ENCODE results near the gene KIF3A. TPM values are rescaled to one million over a fixed set of nuclear protein-coding genes. Genes with fewer than 3 reads are reported as not detected.
A peak's percentile ranks its signal among the peaks of the same experiment; 100 is the strongest.

The KIF3A gene
- total RNA-seq, 1 donor from 2014 or later, result 7.2 TPM

DNA sequence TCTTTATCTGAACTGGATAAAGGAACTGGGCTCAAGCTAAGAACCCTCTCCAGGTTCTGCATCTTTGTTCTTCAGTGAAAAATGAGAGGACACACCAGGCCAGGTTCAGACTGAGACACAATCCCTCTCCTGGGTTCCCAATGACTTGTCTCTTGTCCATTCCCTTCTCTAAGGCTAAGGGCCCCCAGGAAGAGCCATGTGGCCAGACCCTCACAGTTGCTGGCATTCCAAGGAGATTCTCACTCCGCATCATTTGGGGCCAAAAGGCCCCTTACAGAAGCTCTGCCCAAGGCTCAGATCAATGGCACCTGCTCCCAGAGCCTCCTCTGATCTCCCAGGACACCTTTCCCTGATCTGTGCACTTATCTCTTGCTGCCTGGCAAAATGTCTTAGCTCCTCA lies 58.6 kb downstream of the KIF3A start:
- DNase-seq (ENCODE audit: low spot score), result no peak

DNA sequence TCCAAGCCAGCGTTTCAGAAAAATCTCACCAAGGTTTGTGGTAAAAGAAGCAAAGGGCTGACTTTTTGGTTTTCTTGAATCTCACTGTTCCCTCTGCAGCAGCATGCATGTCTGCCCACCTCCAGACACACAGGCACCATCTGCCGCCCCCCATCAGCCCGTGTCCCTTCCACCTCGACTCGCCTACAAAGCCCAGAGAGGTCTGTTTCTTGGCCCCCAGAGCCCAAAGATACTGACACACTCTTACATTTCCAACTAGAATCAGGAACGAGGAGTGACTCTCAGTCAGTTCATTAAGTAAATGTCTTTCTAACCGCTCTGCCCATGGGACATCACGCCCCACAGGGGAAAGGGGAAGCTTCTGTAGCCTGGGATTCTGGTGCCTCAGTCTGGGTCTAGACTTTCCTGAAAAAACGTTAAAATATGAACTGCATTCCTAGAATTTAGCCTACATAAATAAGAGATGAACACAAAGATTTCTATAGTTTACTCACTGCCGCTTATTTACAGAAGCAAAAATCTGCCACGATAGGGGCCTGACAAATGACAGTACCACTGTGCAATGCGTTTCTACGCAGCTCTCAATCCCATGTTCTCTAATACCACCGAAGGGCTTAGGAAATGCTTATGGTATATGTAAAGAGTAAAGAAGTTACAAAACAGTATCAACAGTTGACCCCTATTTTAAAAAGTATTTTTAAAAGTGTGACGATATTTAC lies 59.5 kb downstream of the KIF3A start:
- no peak for DNase-seq (ENCODE audit: low spot score)

DNA sequence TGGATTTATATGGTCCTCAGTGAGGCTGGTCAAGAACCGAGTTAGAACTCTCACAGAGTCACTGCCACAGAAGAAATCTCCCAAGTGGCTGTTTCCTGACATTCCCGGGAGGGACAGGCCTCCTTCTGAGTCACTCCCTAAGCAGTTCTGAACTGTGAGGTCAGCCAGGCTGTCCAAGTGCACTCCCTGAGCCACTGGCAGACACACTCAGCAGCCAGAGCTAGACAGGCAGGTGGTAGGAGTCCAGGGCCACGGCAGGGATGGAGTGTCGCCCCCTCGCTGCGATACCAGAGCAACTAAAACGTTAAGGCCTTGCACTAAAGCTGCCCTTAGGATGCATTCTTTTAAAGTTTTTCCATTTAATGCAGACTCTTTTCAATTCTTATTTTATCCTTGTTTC lies 60.2 kb downstream of the KIF3A start:
- peak; percentile 80 for DNase-seq (ENCODE audit: low spot score)

DNA sequence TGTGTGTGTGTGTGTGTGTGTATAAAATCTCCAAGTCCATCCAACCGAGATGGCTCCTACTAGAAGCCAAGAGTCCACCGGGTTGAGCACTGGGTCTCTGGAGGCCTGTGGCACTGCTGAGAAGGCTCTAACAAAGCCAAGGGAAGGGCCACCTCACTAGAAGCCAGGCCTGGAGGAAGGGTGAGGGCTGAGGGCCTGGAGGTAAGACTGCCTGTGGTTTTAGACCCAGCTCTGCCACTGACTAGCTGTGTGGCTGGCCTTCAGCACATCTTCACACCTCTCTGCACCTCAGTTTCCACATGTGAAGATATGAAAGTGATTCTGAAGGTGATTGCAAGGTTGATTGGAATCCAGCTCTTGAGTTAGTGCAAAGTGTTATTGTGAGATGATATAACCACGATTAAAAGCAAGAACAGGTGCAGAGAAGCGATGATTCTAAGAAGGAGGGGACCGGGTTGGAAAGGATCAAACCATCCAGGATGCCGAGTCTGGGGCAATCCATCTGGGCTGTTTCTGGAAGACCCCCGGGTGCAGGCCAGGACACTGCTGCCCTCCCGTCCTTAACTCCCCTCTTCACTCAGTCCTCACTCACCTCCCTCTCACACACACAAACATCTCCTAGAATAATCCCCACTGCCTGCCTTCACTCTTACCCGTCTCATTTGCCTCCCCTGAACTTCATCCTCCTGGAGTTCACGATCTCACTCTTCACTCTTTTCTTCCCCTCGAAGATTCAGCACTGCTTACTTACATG lies 61.2 kb downstream of the KIF3A start:
- no peak for DNase-seq (ENCODE audit: low spot score)

DNA sequence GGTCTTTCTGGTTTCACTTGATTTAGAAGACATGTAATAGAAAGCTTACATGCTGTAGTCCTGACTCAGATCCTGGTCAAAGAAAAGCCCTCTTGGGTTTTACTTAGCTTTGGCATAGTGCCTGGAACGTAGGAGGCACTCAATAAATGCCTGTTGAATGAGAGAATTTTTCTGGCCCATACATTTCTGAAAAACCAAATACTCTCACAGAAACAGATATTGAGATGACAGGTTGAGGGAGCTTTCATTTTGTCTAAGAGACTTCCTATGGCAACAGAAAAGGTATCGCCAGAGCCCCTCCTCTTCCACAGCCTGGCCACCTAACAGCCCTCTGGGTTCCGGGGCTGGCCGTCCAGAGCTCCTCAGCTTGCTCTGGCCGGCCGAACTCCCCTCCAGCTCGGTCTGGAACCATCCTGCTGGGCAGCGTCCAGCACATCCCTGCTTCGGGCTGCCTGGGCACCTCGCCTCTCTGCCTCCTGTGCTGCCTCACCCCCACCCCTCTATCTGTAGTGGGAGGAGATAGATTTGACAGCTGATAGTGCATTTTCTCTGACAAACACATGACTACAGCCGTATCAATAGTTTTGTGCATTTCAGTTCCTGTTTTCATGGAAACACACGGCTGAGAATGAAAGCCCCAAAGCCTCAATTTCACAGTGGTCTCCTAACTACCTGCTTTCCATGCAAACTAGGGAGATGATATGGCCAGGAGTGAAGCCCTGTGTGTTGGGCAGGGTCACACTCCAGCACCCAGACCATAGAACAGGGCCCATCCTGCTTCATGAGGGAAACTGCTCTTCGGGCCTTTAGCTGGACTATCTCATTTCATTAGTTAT lies 62.5 kb downstream of the KIF3A start:
- peak; percentile 84 for DNase-seq (ENCODE audit: low spot score)

DNA sequence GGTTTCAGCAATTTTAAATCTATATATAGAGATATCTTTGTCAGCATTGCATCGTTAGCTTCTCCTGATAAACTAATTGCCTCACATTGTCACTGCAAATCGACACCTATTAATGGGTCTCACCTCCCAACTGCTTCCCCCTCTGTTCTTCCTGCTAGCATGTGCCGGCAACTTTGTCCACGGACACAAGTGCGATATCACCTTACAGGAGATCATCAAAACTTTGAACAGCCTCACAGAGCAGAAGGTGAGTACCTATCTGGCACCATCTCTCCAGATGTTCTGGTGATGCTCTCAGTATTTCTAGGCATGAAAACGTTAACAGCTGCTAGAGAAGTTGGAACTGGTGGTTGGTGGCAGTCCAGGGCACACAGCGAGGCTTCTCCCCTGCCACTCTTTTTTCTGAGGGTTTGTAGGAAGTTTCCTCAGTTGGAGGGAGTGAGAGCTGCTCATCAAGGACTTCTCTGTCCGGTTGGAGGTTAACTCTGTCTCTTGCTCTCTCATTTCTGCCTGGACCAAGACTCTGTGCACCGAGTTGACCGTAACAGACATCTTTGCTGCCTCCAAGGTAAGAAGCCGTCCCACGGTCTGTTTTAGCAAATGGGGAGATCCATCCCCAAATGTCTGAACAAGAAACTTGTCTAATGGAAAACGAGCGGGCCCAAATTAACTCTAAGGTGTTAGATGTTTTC lies 63.3 kb downstream of the KIF3A start, which contains the start of gene IL4:
IL4 (plus strand) TSS at position 51 of the 692 bp plus-strand sequence; CDS start at position 113, 62 bp downstream.
- no peak for DNase-seq (ENCODE audit: low spot score)

DNA sequence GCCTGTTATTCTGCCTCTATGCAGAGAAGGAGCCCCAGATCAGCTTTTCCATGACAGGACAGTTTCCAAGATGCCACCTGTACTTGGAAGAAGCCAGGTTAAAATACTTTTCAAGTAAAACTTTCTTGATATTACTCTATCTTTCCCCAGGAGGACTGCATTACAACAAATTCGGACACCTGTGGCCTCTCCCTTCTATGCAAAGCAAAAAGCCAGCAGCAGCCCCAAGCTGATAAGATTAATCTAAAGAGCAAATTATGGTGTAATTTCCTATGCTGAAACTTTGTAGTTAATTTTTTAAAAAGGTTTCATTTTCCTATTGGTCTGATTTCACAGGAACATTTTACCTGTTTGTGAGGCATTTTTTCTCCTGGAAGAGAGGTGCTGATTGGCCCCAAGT lies 63.9 kb downstream of the KIF3A start:
- DNase-seq (ENCODE audit: low spot score), result no peak

DNA sequence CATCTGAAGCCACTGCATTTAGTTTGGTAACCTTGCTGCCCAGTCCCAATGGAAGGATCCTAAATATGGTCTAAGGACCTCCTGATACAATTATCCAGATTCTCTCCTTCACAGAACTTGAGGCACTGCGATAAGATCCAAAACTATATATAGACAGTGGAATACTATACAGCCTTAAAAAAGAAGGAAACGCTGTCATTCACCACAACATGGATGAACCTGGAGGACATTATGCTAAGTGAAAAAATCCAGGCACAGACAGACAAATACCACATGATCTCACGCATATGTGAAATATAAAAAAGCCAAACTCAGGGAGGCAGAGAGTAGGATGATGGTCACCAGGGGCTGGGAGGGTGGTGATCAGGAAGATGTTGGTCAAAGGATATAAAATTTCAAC lies 66.3 kb downstream of the KIF3A start:
- DNase-seq (ENCODE audit: low spot score), result no peak

DNA sequence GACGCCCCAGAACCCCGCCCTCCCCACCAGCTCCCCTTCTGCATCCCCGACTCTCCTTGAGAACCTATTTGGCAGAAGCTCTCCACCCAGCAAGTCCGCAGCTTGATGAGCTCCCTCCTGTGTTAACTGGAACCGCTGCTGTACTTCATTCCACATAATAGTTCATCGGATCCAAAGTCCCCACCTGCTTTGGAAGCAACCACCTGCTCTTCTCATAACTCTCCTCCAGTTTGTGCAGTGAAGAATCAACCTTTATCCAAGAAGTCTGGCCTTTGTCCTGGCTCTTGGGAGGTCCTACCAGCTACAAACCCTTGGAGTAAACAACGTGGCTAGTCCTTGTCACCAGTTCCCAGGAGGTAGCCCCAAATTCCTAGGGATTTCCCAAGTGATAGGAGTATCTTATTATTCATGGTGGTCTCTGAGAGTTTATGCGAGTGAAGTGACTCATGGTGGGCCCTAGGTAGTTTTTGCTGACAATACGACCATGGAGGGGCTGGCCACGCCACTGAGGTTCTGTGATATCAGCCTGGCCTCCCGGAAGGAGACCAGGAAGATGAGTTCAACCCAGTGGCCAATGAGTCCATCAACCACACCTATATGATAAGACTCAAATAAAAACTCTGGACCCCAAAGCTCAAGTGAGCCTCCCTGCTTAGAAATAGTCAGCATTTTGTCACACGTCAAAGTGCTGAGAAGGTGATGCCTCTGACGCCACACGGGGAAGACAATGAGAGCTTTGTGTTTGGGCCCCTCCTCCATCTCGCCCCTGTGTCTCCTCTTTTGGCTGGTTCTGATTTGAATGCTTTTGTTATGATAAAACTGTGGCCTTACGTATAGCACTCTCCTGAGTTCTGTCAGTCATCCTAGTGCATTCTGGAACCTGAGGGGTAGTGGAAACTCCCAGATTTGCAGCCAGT lies 67.1 kb downstream of the KIF3A start:
- no peak for DNase-seq (ENCODE audit: low spot score)

DNA sequence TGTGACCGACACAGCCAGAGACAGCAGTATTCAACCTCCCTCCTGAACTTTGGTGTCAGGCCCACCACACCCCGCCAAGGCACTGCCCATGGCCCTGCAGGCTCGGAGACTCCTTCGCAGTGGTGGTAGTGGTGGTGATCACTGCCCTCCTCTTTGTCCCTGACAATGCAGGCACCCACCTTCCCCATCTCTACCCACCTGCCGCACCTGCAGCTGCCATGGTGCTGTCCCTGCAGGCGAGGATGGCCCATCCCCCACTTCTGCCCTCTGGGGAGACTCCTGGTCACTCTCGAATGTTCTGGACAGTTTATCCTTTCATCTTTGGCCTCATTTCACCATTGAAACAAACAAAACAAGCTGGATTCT lies 67.9 kb downstream of the KIF3A start:
- DNase-seq (ENCODE audit: low spot score), result no peak

DNA sequence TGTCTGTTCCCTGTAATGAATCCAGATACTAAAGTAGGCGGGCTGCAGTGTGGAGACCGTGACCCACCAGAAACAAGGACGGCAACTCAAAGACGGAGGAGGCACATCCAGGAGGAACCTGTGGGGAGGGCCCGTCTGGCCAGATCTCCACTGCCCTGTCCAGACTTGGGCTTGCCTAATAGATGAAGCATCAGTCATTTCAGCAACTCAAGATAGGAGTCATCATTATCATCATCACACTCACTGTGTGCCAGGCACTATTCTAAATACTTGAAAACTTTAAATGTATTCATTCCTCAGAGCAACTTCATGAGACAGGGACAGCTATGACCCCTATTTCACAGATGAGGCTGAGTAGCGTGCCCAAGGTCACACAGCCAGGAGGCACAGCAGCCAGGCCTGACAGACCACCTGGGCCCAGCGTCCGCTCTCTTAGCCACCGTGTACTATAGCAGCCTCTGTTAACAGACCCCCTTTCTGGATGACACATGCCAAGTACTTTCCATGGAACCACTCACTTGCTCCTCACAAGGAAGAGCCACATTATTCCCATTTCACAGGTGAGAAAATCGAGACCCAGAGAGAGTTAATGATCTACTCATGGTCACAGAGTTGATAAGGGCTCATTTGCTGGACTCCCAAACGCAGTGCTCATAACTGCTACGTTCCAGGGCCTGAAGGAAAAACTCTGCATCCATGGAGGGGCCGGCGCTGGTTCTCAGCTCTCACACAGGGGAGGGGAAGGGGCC lies 68.5 kb downstream of the KIF3A start:
- DNase-seq (ENCODE audit: low spot score), result no peak

DNA sequence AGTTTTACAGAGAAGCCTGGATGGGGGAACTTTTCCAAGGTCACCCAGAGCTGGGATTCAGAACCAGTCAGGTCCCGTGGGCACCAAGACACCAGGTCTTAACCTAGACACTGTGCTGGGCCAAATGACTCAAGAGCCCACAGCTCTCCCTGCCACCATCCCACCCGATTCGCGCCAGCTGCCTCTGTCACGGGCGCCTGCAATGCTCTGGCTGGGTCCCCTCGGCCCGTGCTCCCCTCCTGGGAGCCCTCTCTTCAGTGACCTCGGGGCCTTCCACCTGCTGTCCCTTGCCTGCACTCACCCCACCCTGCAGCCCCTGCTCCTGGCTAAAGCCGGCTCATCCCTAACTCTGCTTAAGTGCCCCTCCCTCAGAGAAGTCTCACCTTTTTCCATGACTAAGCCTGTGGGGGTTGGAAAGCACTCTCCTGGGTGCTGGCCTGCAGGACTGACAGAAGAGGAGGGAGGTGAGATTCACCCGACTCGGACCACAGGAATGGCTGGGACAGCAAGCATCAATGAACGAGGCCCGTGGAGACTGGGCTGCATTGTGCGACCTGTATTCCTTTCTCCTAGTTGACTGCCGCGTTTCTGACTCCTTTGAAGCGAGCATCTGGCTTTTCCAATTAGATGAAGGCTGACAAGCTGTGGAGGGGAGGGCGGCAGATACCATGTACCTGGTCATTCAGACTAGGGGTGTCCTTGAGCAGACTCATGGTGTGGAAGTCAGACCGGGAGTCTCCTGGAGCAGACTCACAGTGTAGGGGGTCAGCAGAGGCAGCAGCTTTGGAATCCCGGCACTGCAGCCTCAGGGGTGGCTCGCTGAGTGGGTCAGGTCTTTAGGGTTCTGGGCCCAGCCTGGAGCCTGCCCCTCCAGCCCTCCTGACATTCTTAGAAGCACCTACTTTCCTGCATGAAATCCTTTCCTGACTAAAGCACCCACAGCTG lies 69.3 kb downstream of the KIF3A start:
- no peak for DNase-seq (ENCODE audit: low spot score)

DNA sequence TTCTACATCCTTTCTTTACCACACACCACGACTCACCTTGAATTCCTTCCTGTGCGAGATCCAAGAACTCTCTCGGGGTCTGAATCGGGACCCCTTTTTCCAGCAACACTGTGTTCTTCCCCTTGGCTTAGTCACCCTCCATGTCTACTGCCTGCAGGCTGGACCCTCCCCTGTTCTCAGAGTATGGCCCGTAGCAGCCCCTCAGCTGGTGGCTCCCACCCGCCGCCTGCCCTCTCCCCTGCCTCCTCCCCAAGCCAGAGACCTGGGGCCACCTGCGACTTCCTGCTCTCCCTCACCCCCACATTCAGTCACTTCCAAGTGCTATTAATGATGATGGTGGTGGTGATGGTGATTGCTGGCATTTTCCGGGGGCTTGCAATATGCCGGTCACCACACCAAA lies 70.0 kb downstream of the KIF3A start:
- DNase-seq (ENCODE audit: low spot score), result no peak

DNA sequence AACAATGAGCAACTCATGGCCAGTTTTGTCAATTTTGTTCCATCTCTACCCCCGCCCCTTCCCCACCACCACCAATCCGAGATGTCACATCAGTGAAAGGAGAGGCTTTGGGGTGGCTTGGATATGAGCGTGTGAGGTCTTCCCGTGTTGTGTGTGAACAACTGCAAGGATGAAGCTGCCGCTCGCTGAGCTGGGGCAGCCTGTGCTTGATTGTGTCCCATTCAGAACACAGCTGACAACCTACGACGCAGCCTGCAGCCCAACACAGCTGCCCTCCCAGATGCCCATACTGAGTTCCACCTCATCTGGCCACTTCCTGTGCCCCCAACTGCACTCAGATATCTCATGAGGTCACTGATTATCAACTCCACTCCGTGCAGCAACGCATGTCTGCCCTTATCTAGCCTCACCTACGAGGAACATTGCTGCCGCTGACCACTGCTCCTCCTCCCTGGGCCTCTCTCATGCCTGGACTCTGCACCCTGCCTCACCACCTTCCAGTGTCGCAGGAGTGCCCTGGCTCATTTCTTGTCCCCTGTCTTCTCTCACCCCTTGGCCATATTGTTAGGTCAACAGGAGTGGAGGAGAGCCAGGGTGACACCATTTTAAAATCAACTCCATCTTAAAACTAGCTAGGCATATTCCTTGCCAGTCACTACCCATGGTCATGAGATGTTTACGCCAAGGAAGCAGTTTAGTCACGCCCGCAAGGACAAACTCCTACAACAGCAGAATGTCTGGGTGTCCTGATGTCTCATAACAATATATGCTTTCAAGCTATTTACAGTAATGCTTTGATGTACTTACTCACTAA lies 70.8 kb downstream of the KIF3A start:
- no peak for DNase-seq (ENCODE audit: low spot score)

DNA sequence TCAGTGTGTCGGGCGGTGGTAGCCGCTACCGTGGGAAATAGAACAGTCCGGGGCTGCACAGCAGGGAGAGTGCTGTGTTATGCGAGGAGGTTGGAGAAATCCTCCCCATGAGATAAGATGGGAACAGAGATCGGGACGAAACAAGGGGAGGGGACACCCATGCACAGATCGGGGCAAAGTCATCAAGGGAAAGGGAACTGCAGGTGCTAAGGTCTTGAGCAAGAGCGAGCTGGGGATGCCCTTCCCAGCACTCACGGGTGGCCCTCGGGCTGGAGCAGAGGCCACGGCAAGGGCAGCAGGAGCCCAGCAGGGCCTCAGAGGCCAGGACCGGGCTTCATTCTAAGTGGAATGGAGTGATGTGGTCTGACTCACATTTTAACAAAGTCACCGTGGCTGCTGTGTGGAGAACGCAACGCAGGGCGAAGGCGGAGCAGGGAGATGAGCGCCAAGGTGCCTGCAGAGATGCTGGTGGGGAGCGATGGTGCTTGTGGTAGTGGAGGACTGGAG lies 71.7 kb downstream of the KIF3A start:
- DNase-seq (ENCODE audit: low spot score), result no peak

DNA sequence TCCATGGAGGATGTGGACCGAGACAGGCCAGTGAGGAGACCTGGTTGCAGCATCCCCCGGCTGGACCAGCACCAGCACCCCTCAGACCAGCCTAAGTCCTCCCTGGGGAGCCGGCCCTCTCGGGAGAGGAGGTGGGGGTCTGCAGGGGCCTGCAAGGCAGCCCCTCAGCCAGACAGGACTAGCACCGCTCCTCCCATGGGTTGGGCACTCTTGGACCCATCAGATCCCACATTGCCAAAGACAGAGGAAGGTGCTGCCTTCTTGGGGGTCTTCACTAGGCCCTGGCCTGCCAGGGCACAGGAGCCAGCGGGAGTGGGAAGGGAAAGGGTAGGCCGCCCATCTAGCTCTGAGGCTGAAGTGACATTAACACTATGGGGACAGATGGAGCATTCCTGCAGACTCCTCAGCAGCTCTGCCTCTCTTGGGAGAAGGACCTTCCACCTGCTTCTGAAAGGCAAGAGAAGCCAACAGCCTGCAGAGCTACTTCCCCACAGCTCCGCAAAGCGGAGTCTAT lies 72.6 kb downstream of the KIF3A start:
- DNase-seq (ENCODE audit: low spot score), result no peak

Data from umbilical cord (tissue), 2 donors.